OCI-M2 (cell line): ENCODE measurements around the gene RFTN2.
"Not testable (repeated sequence)": the region's sequence is repeated elsewhere in the genome, so short reads cannot be mapped to it uniquely, and the experiment has no call there.

Source experiments
- DNase-seq: peaks from one replicate; lab custom pipeline; 2025; ENCODE audit not compliant: unreplicated experiment; lab: John Stamatoyannopoulos, UW

The RFTN2 gene

GRCh38 chr2:197551260-197551659, 124.1 kb downstream of the RFTN2 start:
- DNase-seq, result not testable (repeated sequence)

GRCh38 chr2:197548582-197548981, 126.8 kb downstream of the RFTN2 start:
- no peak for DNase-seq

GRCh38 chr2:197547163-197547900, 128.1 kb downstream of the RFTN2 start:
- DNase-seq, result no peak

DNA sequence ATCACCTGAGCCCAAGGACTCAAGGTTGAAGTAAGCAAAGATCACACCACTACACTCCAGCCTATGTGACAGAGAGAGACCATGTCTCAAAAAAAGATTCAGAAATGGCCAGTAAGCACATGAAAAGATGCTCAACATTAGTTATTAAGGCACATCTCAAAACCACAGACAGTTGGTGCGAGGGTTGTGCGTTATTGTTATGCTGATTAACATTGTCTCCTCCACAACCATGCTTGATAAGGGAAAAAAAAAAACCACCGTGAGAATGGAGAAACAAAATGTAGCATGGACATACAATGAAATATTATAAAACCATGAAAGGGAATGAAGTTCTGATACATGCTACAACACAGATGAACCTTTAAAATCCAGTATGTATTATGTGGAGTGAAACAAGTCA, 132.2 kb downstream of the RFTN2 start:
- no peak for DNase-seq

GRCh38 chr2:197539734-197540133, 135.7 kb downstream of the RFTN2 start:
- DNase-seq, result no peak

- DNase-seq, result no peak
Measured at GRCh38 chr2:197538412-197538811, 137.0 kb downstream of the RFTN2 start.
